NCI-H128 (cell line): Measurements from ENCODE around the gene TWNK.

Experiments
- DNase-seq: peaks from one replicate; lab custom pipeline; 2025; ENCODE audit not compliant: unreplicated experiment; lab: John Stamatoyannopoulos, UW

The TWNK gene

GRCh38 chr10:100996678-100997359 is 9.5 kb downstream of the TWNK start:
- no peak for DNase-seq

- DNase-seq, result peak; percentile 38
These were observed 10.2 kb downstream of the TWNK start for GRCh38 chr10:100997360-100998182.

GRCh38 chr10:100998183-100998990 is 11.0 kb downstream of the TWNK start:
- DNase-seq, result peak; percentile 76

GRCh38 chr10:100998991-100999741 is 11.8 kb downstream of the TWNK start:
- DNase-seq, result peak; percentile 22

DNA sequence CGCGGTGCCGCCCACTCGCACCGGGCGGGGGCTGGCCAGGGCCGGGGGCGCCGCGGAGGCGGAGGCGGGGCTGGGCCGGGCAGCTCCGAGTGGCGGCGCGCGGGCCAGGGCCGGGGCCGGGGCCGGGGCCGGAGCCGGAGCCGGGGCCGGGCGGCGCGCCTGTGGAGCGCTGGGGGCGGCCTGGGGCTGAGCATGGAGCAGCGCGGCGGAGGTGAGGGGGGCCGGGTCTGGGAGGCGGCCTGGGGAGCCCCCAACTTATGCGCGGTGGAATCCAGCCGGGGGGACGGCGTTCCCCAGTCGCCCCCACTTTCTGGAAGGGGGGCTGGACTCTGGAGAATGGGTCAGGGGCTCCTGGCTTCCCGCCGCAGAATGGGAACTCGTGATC is 12.4 kb downstream of the TWNK start, which contains the start of gene LZTS2:
Gene LZTS2, plus strand, starts transcription at position 67 of the 385 bp plus-strand sequence. CDS start 2,731 bp downstream, outside the sequence.
- DNase-seq, result peak; percentile 13

GRCh38 chr10:101000127-101000914 is 13.0 kb downstream of the TWNK start:
- no peak for DNase-seq

DNA sequence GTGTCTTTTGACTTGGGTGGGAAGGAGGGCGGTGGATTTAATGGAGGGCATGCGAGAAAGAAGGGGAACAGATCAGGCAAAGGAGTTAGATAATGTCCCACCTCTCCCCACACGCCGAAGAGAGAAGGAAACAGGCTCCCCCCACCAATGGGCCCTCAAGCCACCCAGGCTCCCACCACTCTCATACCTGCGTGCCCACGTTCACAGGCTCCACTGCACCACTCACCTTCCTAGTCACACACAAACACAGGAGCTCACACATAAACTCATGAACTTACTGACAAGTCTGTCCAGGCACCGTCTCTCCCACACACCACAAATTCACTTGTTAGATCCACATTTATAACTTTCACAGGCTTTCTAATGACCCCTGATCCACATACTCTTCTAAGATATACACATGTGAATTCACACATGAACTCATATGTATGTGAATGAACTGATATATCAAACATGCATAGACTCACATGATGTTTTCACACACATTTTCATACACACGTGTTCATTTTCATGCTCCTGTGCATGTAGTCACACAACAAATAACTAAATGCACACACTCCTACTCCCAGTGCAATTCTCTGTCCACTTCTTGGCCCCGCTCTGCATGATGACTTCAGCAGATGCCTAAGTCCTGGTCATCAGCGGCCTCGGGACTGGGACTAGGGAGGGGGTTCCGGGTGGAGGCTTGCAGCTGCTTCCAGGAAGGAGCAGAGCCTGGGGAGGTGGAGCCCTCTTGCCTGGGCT is 13.7 kb downstream of the TWNK start:
- no peak for DNase-seq

- no peak for DNase-seq
These were observed 14.3 kb downstream of the TWNK start for GRCh38 chr10:101001659-101002035.

- DNase-seq, result no peak
These were observed 15.1 kb downstream of the TWNK start for GRCh38 chr10:101002456-101002855.

DNA sequence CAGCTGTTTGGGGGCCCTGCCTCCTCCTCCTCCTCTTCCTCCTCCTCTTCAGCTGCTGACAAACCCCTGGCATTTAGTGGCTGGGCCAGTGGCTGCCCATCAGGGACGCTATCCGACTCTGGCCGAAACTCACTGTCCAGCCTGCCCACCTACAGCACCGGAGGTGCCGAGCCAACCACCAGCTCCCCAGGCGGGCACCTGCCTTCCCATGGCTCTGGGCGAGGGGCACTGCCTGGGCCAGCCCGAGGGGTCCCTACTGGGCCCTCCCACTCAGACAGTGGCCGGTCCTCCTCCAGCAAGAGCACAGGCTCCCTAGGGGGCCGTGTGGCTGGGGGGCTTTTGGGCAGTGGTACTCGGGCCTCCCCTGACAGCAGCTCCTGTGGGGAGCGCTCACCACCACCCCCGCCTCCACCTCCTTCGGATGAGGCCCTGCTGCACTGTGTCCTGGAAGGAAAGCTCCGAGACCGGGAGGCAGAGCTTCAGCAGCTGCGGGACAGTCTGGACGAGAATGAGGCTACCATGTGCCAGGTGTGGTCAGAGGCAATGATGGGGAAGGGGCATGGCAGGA is 16.4 kb downstream of the TWNK start:
- DNase-seq, result no peak

- DNase-seq, result no peak
These were observed 18.0 kb downstream of the TWNK start for GRCh38 chr10:101005361-101005760.

DNA sequence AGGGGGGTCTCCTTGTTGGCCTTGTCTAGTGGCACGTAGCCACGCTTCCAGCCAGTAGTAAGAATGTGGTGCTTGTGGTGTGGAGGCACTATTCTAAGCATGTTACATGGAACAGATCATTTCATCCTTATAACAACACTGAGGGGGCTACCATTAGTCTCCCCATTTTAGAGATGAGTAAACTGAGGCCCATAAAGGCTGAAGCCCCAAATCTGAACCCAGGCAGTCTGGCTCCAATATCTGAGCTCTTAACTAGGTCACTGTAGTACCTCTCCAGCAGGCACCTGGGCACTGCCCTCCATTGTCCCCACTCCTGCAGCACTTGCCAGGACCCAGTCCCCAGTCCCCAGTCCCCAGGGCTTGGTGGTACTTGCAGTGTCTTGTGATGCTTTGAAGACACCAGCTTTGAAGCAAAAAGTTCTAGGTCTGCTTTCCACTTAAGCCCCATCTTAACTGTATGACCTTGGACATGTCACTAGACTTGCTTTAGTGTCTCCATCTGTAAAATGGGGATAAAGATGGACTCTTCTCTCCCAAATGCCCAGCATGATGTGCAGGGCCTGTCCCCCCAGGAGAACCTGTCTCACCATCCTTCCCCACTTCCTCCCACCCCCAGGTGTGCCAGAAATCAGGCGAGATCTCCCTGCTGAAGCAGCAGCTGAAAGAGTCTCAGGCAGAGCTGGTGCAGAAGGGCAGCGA is 18.7 kb downstream of the TWNK start:
- no peak for DNase-seq

DNA sequence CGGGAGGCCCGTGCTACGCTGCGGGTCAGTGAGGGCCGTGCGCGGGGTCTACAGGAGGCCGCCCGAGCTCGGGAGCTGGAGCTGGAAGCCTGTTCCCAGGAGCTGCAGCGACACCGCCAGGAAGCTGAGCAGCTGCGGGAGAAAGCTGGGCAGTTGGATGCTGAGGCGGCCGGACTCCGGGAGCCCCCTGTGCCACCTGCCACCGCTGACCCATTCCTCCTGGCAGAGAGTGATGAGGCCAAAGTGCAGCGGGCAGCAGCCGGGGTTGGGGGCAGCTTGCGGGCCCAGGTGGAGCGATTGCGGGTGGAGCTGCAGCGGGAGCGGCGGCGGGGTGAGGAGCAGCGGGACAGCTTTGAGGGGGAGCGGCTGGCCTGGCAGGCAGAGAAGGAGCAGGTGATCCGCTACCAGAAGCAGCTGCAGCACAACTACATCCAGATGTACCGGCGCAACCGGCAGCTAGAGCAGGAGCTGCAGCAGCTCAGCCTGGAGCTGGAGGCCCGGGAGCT is 19.3 kb downstream of the TWNK start:
- DNase-seq, result no peak

DNA sequence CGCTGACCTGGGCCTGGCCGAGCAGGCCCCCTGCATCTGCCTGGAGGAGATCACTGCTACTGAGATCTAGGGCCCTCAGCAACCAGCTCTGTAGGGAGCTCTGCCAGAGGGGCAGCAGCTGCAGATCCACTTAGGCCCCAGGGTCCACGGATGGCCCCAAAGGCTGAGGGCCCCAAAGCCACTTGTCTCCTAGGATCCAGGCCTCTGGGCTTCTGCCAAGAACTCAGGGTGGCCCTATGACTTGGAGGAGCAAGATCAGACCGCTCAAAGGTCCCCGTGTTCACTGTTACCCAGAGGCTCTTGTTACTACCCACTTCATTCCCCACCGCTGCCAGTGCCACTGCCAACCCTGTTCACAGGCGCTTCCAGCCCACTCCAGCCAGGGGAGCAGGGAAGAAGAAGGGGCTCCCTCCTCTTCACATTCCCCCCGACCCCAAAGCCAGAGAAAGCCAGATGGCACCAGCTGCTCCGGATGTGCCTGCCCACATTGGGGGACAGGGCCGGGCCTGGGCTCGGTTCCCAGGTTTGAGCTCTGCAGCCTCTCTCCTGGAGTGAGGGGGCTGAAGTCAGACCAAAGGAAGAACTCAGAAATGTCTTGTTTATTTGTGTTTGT is 19.9 kb downstream of the TWNK start:
- DNase-seq, result no peak

DNA sequence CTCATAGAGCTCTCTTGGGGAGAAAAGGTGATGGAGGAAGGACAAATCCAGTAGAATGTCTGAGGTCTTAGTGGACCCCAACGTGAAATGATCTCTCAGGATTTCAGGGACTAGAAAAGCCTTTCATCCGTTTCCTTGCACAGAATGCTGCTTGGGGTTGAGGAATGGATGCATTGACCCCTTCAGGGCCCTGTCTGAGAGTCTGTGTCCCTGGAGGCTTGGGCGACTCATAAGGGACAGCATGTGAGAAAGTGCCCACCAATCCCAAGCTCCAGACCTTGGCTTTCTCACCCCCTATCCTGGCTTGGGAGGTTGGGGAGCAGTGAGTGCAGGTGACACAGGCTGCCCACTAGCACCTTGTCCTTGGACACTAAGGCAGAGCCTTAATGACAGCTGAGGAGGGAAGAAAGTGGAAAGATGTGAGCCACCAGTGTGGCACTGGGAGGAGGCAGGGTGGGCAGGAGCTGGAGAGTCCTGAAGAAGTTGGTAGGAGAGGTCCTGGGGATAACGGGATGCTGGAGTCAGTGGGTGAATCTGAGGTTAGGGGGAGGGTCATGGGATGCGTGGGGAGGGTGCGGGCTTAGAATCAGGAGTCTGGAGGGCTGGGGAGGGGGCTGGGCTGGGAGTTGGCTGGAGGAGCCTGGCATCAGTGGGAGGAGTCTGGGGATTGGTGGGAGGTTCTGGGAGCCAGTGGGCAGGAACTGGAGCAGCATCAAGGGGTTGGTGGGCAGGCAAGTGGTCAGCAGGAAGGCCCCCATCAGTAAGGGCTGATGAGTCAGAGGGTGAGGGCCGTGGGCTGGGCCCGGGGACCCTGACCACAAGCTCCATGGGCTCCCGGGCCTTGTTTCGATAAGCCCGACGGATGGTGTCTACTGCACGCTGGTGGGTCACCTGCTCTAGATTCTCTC is 20.8 kb downstream of the TWNK start:
- no peak for DNase-seq

GRCh38 chr10:101008823-101009423 is 21.6 kb downstream of the TWNK start:
- DNase-seq, result no peak
